ENCODE measurements around the gene MRPL38. TPM values are rescaled to one million over a fixed set of nuclear protein-coding genes. Genes with fewer than 3 reads are reported as not detected.
A peak's percentile ranks its signal among the peaks of the same experiment; 100 is the strongest.

Gene MRPL38
- total RNA-seq, 1 donor from 2014 or later = 133 TPM

- Mint-ChIP-seq H3K27me3 (ENCODE audit: unreplicated experiment) (no peaks in the 10 kb centered on the region), H3K9me3 (ENCODE audit: unreplicated experiment) (peaks cover 5% of the 10 kb centered on the region), H3K36me3 (ENCODE audit: unreplicated experiment) (no peaks in the 10 kb centered on the region), H3K27ac (ENCODE audit: unreplicated experiment) (no peak overlapping the region), H3K4me1 (ENCODE audit: low read depth, unreplicated experiment) (peaks cover 6% of the 10 kb centered on the region), H3K4me3 (ENCODE audit: unreplicated experiment) (no peak overlapping the region)
- TF ChIP-seq, protein P1, sequence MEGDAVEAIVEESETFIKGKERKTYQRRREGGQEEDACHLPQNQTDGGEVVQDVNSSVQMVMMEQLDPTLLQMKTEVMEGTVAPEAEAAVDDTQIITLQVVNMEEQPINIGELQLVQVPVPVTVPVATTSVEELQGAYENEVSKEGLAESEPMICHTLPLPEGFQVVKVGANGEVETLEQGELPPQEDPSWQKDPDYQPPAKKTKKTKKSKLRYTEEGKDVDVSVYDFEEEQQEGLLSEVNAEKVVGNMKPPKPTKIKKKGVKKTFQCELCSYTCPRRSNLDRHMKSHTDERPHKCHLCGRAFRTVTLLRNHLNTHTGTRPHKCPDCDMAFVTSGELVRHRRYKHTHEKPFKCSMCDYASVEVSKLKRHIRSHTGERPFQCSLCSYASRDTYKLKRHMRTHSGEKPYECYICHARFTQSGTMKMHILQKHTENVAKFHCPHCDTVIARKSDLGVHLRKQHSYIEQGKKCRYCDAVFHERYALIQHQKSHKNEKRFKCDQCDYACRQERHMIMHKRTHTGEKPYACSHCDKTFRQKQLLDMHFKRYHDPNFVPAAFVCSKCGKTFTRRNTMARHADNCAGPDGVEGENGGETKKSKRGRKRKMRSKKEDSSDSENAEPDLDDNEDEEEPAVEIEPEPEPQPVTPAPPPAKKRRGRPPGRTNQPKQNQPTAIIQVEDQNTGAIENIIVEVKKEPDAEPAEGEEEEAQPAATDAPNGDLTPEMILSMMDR (IDR thresholded peaks at IDR 0.05; ENCODE audit: partially characterized antibody, unreplicated experiment) = no peak
- DNase-seq = no peak
Observed at GRCh38 chr17:75943491-75943890, 38.8 kb upstream of the MRPL38 start.

DNA sequence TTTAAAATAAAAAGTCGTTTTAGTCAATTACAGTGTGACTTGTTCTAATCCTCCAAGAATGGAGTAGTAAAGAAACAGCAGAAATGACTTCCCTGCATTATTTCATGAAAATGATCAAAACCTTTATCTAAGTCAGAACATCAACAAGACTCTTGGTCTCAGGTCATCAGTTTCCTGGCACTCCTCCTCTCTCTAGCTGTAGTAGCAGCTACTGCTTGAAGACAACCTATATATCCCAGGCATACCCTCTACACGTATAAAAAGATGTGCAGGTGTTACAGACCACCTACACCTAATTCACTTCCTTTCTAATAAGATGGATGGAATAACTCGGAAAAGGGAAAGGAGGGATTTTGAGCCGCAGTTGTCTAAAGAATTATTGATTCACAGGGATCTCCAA lies 37.8 kb upstream of the MRPL38 start:
- DNase-seq = no peak
- H3K27ac Mint-ChIP-seq (ENCODE audit: unreplicated experiment) = no peak overlapping the region
- H3K27me3 Mint-ChIP-seq (ENCODE audit: unreplicated experiment) = no peaks in the 10 kb centered on the region
- H3K36me3 Mint-ChIP-seq (ENCODE audit: unreplicated experiment) = no peaks in the 10 kb centered on the region
- H3K4me1 Mint-ChIP-seq (ENCODE audit: low read depth, unreplicated experiment) = peaks cover 6% of the 10 kb centered on the region
- peaks cover 8% of the 10 kb centered on the region for H3K9me3 Mint-ChIP-seq (ENCODE audit: unreplicated experiment)
- no peak overlapping the region for H3K4me3 Mint-ChIP-seq (ENCODE audit: unreplicated experiment)
- TF ChIP-seq, protein P1 (IDR thresholded peaks at IDR 0.05; ENCODE audit: partially characterized antibody, unreplicated experiment) = no peak

DNA sequence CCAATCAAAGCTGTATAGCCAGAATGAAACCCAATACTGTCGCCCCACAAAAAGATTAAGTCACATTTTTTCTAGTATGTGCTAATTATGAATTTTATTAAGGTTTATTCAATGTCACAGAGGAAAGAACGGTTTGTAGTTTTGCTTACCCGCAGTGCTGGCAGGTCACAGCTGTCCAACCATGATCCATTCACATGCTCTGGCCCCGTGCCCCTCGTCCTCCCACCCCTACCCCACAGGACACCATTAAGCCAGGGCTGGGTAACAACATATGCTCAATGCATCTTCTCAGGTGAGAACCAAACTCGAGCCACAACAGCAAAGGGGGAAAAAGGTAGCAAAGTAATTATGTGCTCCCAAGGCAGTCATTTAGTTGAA lies 36.7 kb upstream of the MRPL38 start:
- H3K4me3 Mint-ChIP-seq (ENCODE audit: unreplicated experiment) = peak overlapping the region; percentile 81

DNA sequence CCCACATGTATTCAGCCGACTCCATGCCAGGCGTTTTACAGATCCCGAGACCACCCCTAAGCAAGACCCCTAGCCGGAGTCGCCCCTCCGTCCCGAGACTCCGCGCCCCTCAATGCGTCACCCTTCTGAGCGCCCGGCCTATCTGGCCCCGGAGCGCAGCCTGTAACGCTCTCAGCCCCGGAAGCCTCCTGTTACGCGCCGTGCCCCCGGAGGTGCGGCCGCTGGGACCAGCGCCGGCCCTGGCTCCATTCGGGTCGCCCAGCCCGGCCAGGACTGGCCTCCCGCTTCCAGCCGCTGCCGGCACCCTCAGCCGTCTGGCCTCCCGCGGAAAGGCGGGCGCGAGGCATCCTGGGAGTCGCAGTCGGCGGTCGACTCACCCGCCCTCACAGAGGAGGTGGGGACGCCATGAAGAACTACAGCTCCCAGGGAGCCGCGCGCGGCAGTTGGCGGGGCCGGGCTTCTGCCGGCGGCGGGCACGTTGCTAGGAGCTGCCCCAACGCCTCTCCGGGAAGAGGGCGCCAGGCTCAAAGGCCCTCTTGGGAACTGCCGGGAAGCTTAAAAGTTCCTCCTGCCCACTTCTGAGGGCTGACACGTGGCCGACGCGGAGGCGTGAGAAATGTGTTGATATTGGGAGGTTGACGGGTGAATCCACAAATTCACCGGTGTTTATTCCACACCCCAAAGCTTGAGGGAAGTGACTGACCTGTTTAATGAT lies 36.2 kb upstream of the MRPL38 start, which contains the start of gene FBF1:
TSS of gene FBF1 (minus strand) at position 316 of the 715 bp plus-strand sequence. CDS start 2,893 bp downstream, outside the sequence.
- Mint-ChIP-seq H3K27me3 (ENCODE audit: unreplicated experiment) (no peaks in the 10 kb centered on the region), H3K36me3 (ENCODE audit: unreplicated experiment) (no peaks in the 10 kb centered on the region), H3K4me1 (ENCODE audit: low read depth, unreplicated experiment) (peaks cover 6% of the 10 kb centered on the region), H3K4me3 (ENCODE audit: unreplicated experiment) (peak within 1 kb of the TSS; percentile 87), H3K27ac (ENCODE audit: unreplicated experiment) (peak within 1 kb of the TSS; percentile 78), H3K9me3 (ENCODE audit: unreplicated experiment) (peaks cover 8% of the 10 kb centered on the region)
- DNase-seq = peak; percentile 96
- TF ChIP-seq, protein P1 (IDR thresholded peaks at IDR 0.05; ENCODE audit: partially characterized antibody, unreplicated experiment) = no peak

More for the DNA sequence above, 36.7 kb upstream of the MRPL38 start:
- H3K4me1 Mint-ChIP-seq (ENCODE audit: low read depth, unreplicated experiment) = peaks cover 6% of the 10 kb centered on the region
- H3K9me3 Mint-ChIP-seq (ENCODE audit: unreplicated experiment) = peaks cover 8% of the 10 kb centered on the region
- no peak overlapping the region for H3K27ac Mint-ChIP-seq (ENCODE audit: unreplicated experiment)
- TF ChIP-seq, protein P1 (IDR thresholded peaks at IDR 0.05; ENCODE audit: partially characterized antibody, unreplicated experiment) = no peak
- H3K36me3 Mint-ChIP-seq (ENCODE audit: unreplicated experiment) = no peaks in the 10 kb centered on the region
- DNase-seq = no peak
- no peaks in the 10 kb centered on the region for H3K27me3 Mint-ChIP-seq (ENCODE audit: unreplicated experiment)

- Mint-ChIP-seq H3K4me1 (ENCODE audit: low read depth, unreplicated experiment) (peaks cover 6% of the 10 kb centered on the region), H3K4me3 (ENCODE audit: unreplicated experiment) (no peak overlapping the region), H3K27me3 (ENCODE audit: unreplicated experiment) (no peaks in the 10 kb centered on the region), H3K27ac (ENCODE audit: unreplicated experiment) (no peak overlapping the region), H3K36me3 (ENCODE audit: unreplicated experiment) (no peaks in the 10 kb centered on the region), H3K9me3 (ENCODE audit: unreplicated experiment) (peaks cover 8% of the 10 kb centered on the region)
- TF ChIP-seq, protein P1 (IDR thresholded peaks at IDR 0.05; ENCODE audit: partially characterized antibody, unreplicated experiment) = no peak
- no peak for DNase-seq
Observed at GRCh38 chr17:75937652-75938051, 33.0 kb upstream of the MRPL38 start.
